H1 (cell line): ENCODE measurements around the gene COG4.
"Not testable (repeated sequence)": the region's sequence is repeated elsewhere in the genome, so short reads cannot be mapped to it uniquely, and the experiment has no call there.

Source experiments
- ATF2 ChIP-seq: IDR thresholded peaks from 2 replicates; pipeline ENCODE4 v1.6.1; 2012; ENCODE audit warnings: low read length, inconsistent platforms
- ATF3 ChIP-seq: IDR thresholded peaks from 2 replicates; pipeline ENCODE4 v1.6.1; 2011; ENCODE audit warnings: low read depth, mild to moderate bottlenecking, low read length; ENCODE audit not compliant: insufficient read depth
- CBX5 ChIP-seq: fragments of 300-800, 300-1000 bp; sonication (generic); IDR thresholded peaks from 2 replicates; pipeline ENCODE4 v1.7.1; 2016; ENCODE audit warnings: antibody characterized with exemption, low read length, low read depth
- CEBPB ChIP-seq: IDR thresholded peaks from 2 replicates; pipeline ENCODE4 v1.6.1; 2012; ENCODE audit warnings: low read depth, low read length
- CTCF ChIP-seq, 3 experiments: IDR thresholded peaks; 1 replicate in 2 of 3; 2 replicates in 1 of 3; pipeline versions ENCODE4 v1.5.1 to v1.6.1; 2011; ENCODE audit warnings: low read length in 3 of 3, mild to moderate bottlenecking in 3 of 3, inconsistent platforms in 2 of 3, low read depth in 1 of 3, moderate library complexity in 1 of 3; ENCODE audit not compliant: insufficient read depth in 1 of 3; ENCODE audit errors: control extremely low read depth in 1 of 3
- EGR1 ChIP-seq: IDR thresholded peaks from 2 replicates; pipeline ENCODE4 v1.6.1; 2011; ENCODE audit warnings: low read depth, low read length, borderline replicate concordance
- EP300 ChIP-seq, 2 experiments: IDR thresholded peaks; 1 replicate in 1 of 2; 2 replicates in 1 of 2; pipeline ENCODE4 v1.6.1; 2011 to 2012; ENCODE audit warnings: low read depth in 2 of 2, low read length in 2 of 2, mild to moderate bottlenecking in 2 of 2, borderline replicate concordance in 1 of 2, inconsistent platforms in 1 of 2, moderate library complexity in 1 of 2
- HDAC6 ChIP-seq: IDR thresholded peaks from one replicate; pipeline ENCODE4 v1.7.1; 2012; ENCODE audit warnings: low read depth, mild to moderate bottlenecking, inconsistent platforms, low read length, moderate library complexity
- MAFK ChIP-seq: IDR thresholded peaks from 2 replicates; pipeline ENCODE4 v1.6.1; 2012; ENCODE audit warnings: low read depth, mild to moderate bottlenecking, improper control_type of control experiment, low read length
- POLR2A ChIP-seq, 2 experiments: IDR thresholded peaks; 1 replicate in 1 of 2; 2 replicates in 1 of 2; pipeline ENCODE4 v1.6.1; 2011; ENCODE audit warnings: low read depth in 2 of 2, low read length in 2 of 2, mild to moderate bottlenecking in 2 of 2; ENCODE audit errors: control extremely low read depth in 1 of 2
- RNF2 ChIP-seq: fragments of 200-900, 300-1000 bp; sonication (generic); IDR thresholded peaks from 2 replicates; pipeline ENCODE4 v1.7.1; 2016; ENCODE audit warnings: borderline replicate concordance, low read depth, mild to moderate bottlenecking, antibody characterized with exemption, low read length; ENCODE audit not compliant: poor library complexity, severe bottlenecking; ENCODE audit errors: missing control alignments
- TAF1 ChIP-seq: IDR thresholded peaks from 2 replicates; pipeline ENCODE4 v1.6.1; 2011; ENCODE audit warnings: mild to moderate bottlenecking, low read depth, low read length
- TCF12 ChIP-seq: IDR thresholded peaks from 2 replicates; pipeline ENCODE4 v1.6.1; 2011; ENCODE audit warnings: low read depth, mild to moderate bottlenecking, low read length
- ZNF274 ChIP-seq: IDR thresholded peaks from 2 replicates; pipeline ENCODE4 v1.7.0; 2012; ENCODE audit warnings: low read length, borderline replicate concordance; ENCODE audit errors: extremely low read depth

- TF ChIP-seq EP300 (IDR thresholded peaks at IDR 0.05; ENCODE audit: borderline replicate concordance in 1 of 2, low read depth in 2 of 2, low read length in 2 of 2); CTCF (IDR thresholded peaks at IDR 0.05; ENCODE audit: control extremely low read depth in 1 of 3, insufficient read depth in 1 of 3, low read depth in 1 of 3, low read length in 3 of 3); ATF3; POLR2A (IDR thresholded peaks at IDR 0.05; ENCODE audit: control extremely low read depth in 1 of 2, low read depth in 2 of 2, low read length in 2 of 2); MAFK; CBX5; TAF1; CEBPB; HDAC6; ZNF274; RNF2; ATF2; TCF12; EGR1: not testable (repeated sequence)
Observed at GRCh38 chr16:70529954-70530353, 6.6 kb upstream of the COG4 start.
